PC-9 (cell line): ENCODE data around the gene CMPK2. TPM values are rescaled to one million over a fixed set of nuclear protein-coding genes. Genes with fewer than 3 reads are reported as not detected.

Source experiments
- BruUV-seq: library from RNA; stranded (reverse); fragments of 400-500 nt; replicated peaks from 2 replicates; lab custom pipeline; 2021; lab: Mats Ljungman, UMichigan
- CTCF ChIA-PET: fragments of 300-600 bp; sonication (Branson Sonifier 250); formaldehyde crosslinking; loops from one replicate; lab custom pipeline; 2022; ENCODE audit warnings: antibody characterized with exemption; lab: Charles Lee
- POLR2A ChIA-PET: fragments of 300-600 bp; sonication (Branson Sonifier 250); formaldehyde crosslinking; loops from one replicate; lab custom pipeline; 2022; ENCODE audit warnings: antibody characterized with exemption; ENCODE audit not compliant: unreplicated experiment; lab: Charles Lee
- DNase-seq, 2 experiments: peaks; one replicate each; pipeline versions ENCODE4 v3.0.0 to v3.0.0-alpha.2; 2015 to 2022; ENCODE audit warnings: mixed read lengths in 1 of 2
- H2AFZ ChIP-seq: fragments of 200-600 bp; sonication (generic); 2 replicates; pipeline ENCODE4 v1.8.1; 2017; ENCODE audit warnings: antibody characterized with exemption
- H3F3A ChIP-seq: fragments of 200-600 bp; sonication (generic); 2 replicates; pipeline ENCODE4 v1.8.1; 2017; ENCODE audit warnings: antibody characterized with exemption, mild to moderate bottlenecking, low read depth; ENCODE audit not compliant: insufficient read depth
- H3K27ac ChIP-seq: fragments of 200-600 bp; sonication (generic); 2 replicates; pipeline ENCODE4 v1.6.1; 2016; ENCODE audit warnings: mixed run types
- H3K27me3 ChIP-seq: fragments of 200-600 bp; sonication (generic); 2 replicates; pipeline ENCODE4 v1.6.1; 2016; ENCODE audit warnings: low read depth, mixed run types; ENCODE audit not compliant: insufficient read depth
- H3K36me3 ChIP-seq: fragments of 200-600 bp; sonication (generic); 2 replicates; pipeline ENCODE4 v1.6.1; 2016; ENCODE audit warnings: low read depth, mixed run types
- H3K4me1 ChIP-seq: fragments of 200-600 bp; sonication (generic); replicated peaks from 2 replicates; pipeline ENCODE4 v1.6.1; 2016; ENCODE audit warnings: mixed run types; ENCODE audit not compliant: insufficient read depth
- H3K4me2 ChIP-seq: fragments of 200-600 bp; sonication (generic); 2 replicates; pipeline ENCODE4 v1.6.1; 2017; ENCODE audit warnings: mixed run types
- H3K4me3 ChIP-seq: fragments of 200-600 bp; sonication (generic); 2 replicates; pipeline ENCODE4 v1.6.1; 2016; ENCODE audit warnings: mixed run types
- H3K79me2 ChIP-seq: fragments of 200-600 bp; sonication (generic); 2 replicates; pipeline ENCODE4 v1.6.1; 2017; ENCODE audit warnings: low read depth, mixed run types
- H3K9me2 ChIP-seq: fragments of 200-600 bp; sonication (generic); 2 replicates; pipeline ENCODE4 v1.8.1; 2017; ENCODE audit warnings: mild to moderate bottlenecking; ENCODE audit not compliant: insufficient read depth
- H3K9me3 ChIP-seq: fragments of 200-600 bp; sonication (generic); 2 replicates; pipeline ENCODE4 v1.8.1; 2016; ENCODE audit warnings: low read depth; ENCODE audit not compliant: insufficient read depth
- H4K20me1 ChIP-seq: fragments of 200-600 bp; sonication (generic); 2 replicates; pipeline ENCODE4 v1.8.1; 2017; ENCODE audit not compliant: insufficient read depth
- CTCF ChIP-seq: fragments of 200-600 bp; sonication (generic); conservative IDR thresholded peaks from 2 replicates; pipeline ENCODE4 v1.6.1; 2017; ENCODE audit warnings: mixed run types, antibody characterized with exemption, mild to moderate bottlenecking, moderate library complexity
- EZH2 ChIP-seq: fragments of 200-600 bp; sonication (generic); IDR thresholded peaks from 2 replicates; pipeline ENCODE4 v1.8.0; 2017; ENCODE audit warnings: antibody characterized with exemption, low read depth
- intact Hi-C: fragments of 100-400 bp; cut with micrococcal nuclease; formaldehyde crosslinking; loops from one replicate; pipeline ENCODE4 v1.10.0; 2022; ENCODE audit not compliant: unreplicated experiment
- total RNA-seq: library from RNA; stranded (reverse); gene quantifications from 2 replicates; pipeline ENCODE4 v1.2.3, GENCODE V29; 2021

Gene CMPK2
- total RNA-seq, 1 experiment from 2014 or later, result not detected

GRCh38 chr2:6880200-6880733 is 14.6 kb upstream of the CMPK2 start:
- BruUV-seq, result no TSS peak

GRCh38 chr2:6879011-6879410 is 13.3 kb upstream of the CMPK2 start:
- Histone ChIP-seq H3K4me1 (no peaks in the 10 kb centered on the region), H4K20me1 (no peaks in the 10 kb centered on the region), H3K79me2 (no peaks in the 10 kb centered on the region), H3F3A (no peaks in the 10 kb centered on the region), H3K27ac (no peak overlapping the region), H3K27me3 (peaks cover 19% of the 10 kb centered on the region; the same call in 1 of the 2 replicates), H2AFZ (no peak overlapping the region), H3K9me2 (no peaks in the 10 kb centered on the region), H3K4me3 (no peak overlapping the region), H3K9me3 (no peaks in the 10 kb centered on the region), H3K36me3 (no peaks in the 10 kb centered on the region), H3K4me2 (no peak overlapping the region)
- POLR2A ChIA-PET, result no interaction called here
- intact Hi-C loops, result no loop called here
- no peak for DNase-seq
- TF ChIP-seq EZH2 (no peak), CTCF (no peak)
- BruUV-seq, result no TSS peak
- CTCF ChIA-PET, result no interaction called here

More at GRCh38 chr2:6880200-6880733, 14.6 kb upstream of the CMPK2 start:
- H3K27ac ChIP-seq, result no peak overlapping the region
- POLR2A ChIA-PET, result no interaction called here
- H3K4me2 ChIP-seq, result no peak overlapping the region
- H3K4me3 ChIP-seq, result no peak overlapping the region
- intact Hi-C loops, result no loop called here
- no peaks in the 10 kb centered on the region for H3K79me2 ChIP-seq
- no peaks in the 10 kb centered on the region for H3K36me3 ChIP-seq
- no peaks in the 10 kb centered on the region for H3K9me3 ChIP-seq
- H3K4me1 ChIP-seq, result no peaks in the 10 kb centered on the region
- peaks cover 19% of the 10 kb centered on the region; the same call in 1 of the 2 replicates for H3K27me3 ChIP-seq
- H3F3A ChIP-seq, result no peaks in the 10 kb centered on the region
- no peak for DNase-seq
- H3K9me2 ChIP-seq, result no peaks in the 10 kb centered on the region
- H4K20me1 ChIP-seq, result no peaks in the 10 kb centered on the region
- no peak overlapping the region for H2AFZ ChIP-seq
- TF ChIP-seq CTCF (no peak), EZH2 (no peak)
- CTCF ChIA-PET, result no interaction called here

GRCh38 chr2:6878549-6878948 is 12.8 kb upstream of the CMPK2 start:
- Histone ChIP-seq H3K36me3 (no peaks in the 10 kb centered on the region), H3K4me2 (no peak overlapping the region), H3K27ac (no peak overlapping the region), H3K79me2 (no peaks in the 10 kb centered on the region), H2AFZ (no peak overlapping the region), H3K9me2 (no peaks in the 10 kb centered on the region), H3K9me3 (no peaks in the 10 kb centered on the region), H3K4me1 (no peaks in the 10 kb centered on the region), H3F3A (no peaks in the 10 kb centered on the region), H3K4me3 (no peak overlapping the region), H4K20me1 (no peaks in the 10 kb centered on the region), H3K27me3 (peaks cover 17% of the 10 kb centered on the region; the same call in 1 of the 2 replicates)
- CTCF ChIA-PET, result no interaction called here
- intact Hi-C loops, result no loop called here
- no peak for DNase-seq
- POLR2A ChIA-PET, result no interaction called here
- TF ChIP-seq EZH2 (no peak), CTCF (no peak)
- no TSS peak for BruUV-seq
